Hematopoietic multipotent progenitor cell (in vitro differentiated cells): ENCODE data around the gene SMPD3. TPM values are rescaled to one million over a fixed set of nuclear protein-coding genes. Genes with fewer than 3 reads are reported as not detected.

Experiments
- DNase-seq, 3 donors: peaks; one replicate each; pipeline ENCODE4 v3.0.0-alpha.2; 2011 to 2015; ENCODE audit warnings: low read depth in 2 of 3, low spot score in 2 of 3
- total RNA-seq: library from RNA; depleted of rRNA; stranded (reverse); fragments of >200 nt; gene quantifications from one replicate; pipeline ENCODE4 v1.2.3, GENCODE V29; 2012

Gene SMPD3
- total RNA-seq, 1 donor, result 0.54 TPM

- DNase-seq, result no peak
These were observed 104.1 kb downstream of the SMPD3 start for GRCh38 chr16:68344252-68344651.

GRCh38 chr16:68343137-68343536 is 105.2 kb downstream of the SMPD3 start:
- no peak for DNase-seq

- no peak for DNase-seq
These were observed 105.7 kb downstream of the SMPD3 start for GRCh38 chr16:68342620-68343019.

GRCh38 chr16:68339214-68339613 is 109.1 kb downstream of the SMPD3 start:
- DNase-seq, result no peak

- no peak for DNase-seq
These were observed 109.8 kb downstream of the SMPD3 start for GRCh38 chr16:68338326-68339119.

GRCh38 chr16:68335175-68335574 is 113.1 kb downstream of the SMPD3 start:
- DNase-seq, result no peak

- peak in 2 of 3 donors; percentile 78 to 92 for DNase-seq
These were observed 115.7 kb downstream of the SMPD3 start for GRCh38 chr16:68332411-68333121.

GRCh38 chr16:68331879-68332410 is 116.4 kb downstream of the SMPD3 start:
- no peak for DNase-seq

GRCh38 chr16:68328860-68329390 is 119.4 kb downstream of the SMPD3 start:
- DNase-seq, result no peak

- peak; percentile 65 to 90 (median 83) for DNase-seq
These were observed 120.0 kb downstream of the SMPD3 start for GRCh38 chr16:68328151-68328859.

- DNase-seq, result no peak
These were observed 123.4 kb downstream of the SMPD3 start for GRCh38 chr16:68324780-68325357.

GRCh38 chr16:68324336-68324735 is 124.0 kb downstream of the SMPD3 start:
- no peak for DNase-seq

GRCh38 chr16:68319185-68319908 is 129.0 kb downstream of the SMPD3 start:
- DNase-seq, result no peak

GRCh38 chr16:68313116-68313515 is 135.2 kb downstream of the SMPD3 start:
- no peak for DNase-seq

GRCh38 chr16:68310774-68311511 is 137.4 kb downstream of the SMPD3 start, which contains the start of the genes PRMT7 and SLC7A6OS:
Gene PRMT7, plus strand, starts transcription at chr16:68311019. Its CDS starts 4,961 bp downstream, at chr16:68315980.
Gene SLC7A6OS, minus strand, starts transcription at chr16:68310946. Its CDS starts 20 bp downstream, at chr16:68310926.
- peak; percentile 75 to 93 (median 91) for DNase-seq

- no peak for DNase-seq
These were observed 137.9 kb downstream of the SMPD3 start for GRCh38 chr16:68310437-68310773.

GRCh38 chr16:68309799-68310198 is 138.5 kb downstream of the SMPD3 start:
- no peak for DNase-seq
